IMR-90 (cell line): Measurements from ENCODE around the gene SENP6.

Experiments
- BHLHE40 ChIP-seq: fragments of 150-350 bp; IDR thresholded peaks from 2 replicates; pipeline ENCODE4 v1.6.1; 2016; ENCODE audit warnings: mild to moderate bottlenecking, low read depth, low read length
- CHD1 ChIP-seq: IDR thresholded peaks from 2 replicates; pipeline ENCODE4 v1.6.1; 2012; ENCODE audit warnings: low read depth, low read length, improper control_type of control experiment
- CTCF ChIP-seq: conservative IDR thresholded peaks from 2 replicates; pipeline ENCODE4 v1.5.1; 2012; ENCODE audit warnings: mild to moderate bottlenecking, low read depth, low read length, improper control_type of control experiment
- ELK1 ChIP-seq: fragments of 150-350 bp; IDR thresholded peaks from 2 replicates; pipeline ENCODE4 v1.6.1; 2016; ENCODE audit warnings: low read depth, mild to moderate bottlenecking, low read length, moderate library complexity, borderline replicate concordance
- MAFK ChIP-seq: IDR thresholded peaks from 2 replicates; pipeline ENCODE4 v1.6.1; 2012; ENCODE audit warnings: low read depth, low read length, improper control_type of control experiment
- MXI1 ChIP-seq: IDR thresholded peaks from 2 replicates; pipeline ENCODE4 v1.6.1; 2012; ENCODE audit warnings: low read depth, mild to moderate bottlenecking, low read length, moderate library complexity, borderline replicate concordance
- NFE2L2 ChIP-seq: fragments of 150-350 bp; IDR thresholded peaks from 2 replicates; pipeline ENCODE4 v1.6.1; 2016; ENCODE audit warnings: low read depth, mild to moderate bottlenecking, low read length
- POLR2A ChIP-seq: IDR thresholded peaks from 2 replicates; pipeline ENCODE4 v1.6.1; 2012; ENCODE audit warnings: mild to moderate bottlenecking, low read depth, low read length
- RAD21 ChIP-seq: IDR thresholded peaks from 2 replicates; pipeline ENCODE4 v1.6.1; 2012; ENCODE audit warnings: low read length, improper control_type of control experiment
- RCOR1 ChIP-seq: IDR thresholded peaks from 2 replicates; pipeline ENCODE4 v1.6.1; 2012; ENCODE audit warnings: mild to moderate bottlenecking, low read length, improper control_type of control experiment; ENCODE audit not compliant: insufficient replicate concordance
- RFX5 ChIP-seq: IDR thresholded peaks from 2 replicates; pipeline ENCODE4 v1.8.0; 2012; ENCODE audit warnings: low read depth, mild to moderate bottlenecking, low read length, moderate library complexity
- SMC3 ChIP-seq: fragments of 150-350 bp; IDR thresholded peaks from 2 replicates; pipeline ENCODE4 v1.6.1; 2016; ENCODE audit warnings: low read depth, mild to moderate bottlenecking, antibody characterized with exemption, low read length, moderate library complexity

- no peak for TF ChIP-seq BHLHE40
- no peak for TF ChIP-seq CTCF
- TF ChIP-seq ELK1 = no peak
- no peak for TF ChIP-seq SMC3
- no peak for TF ChIP-seq CHD1
- no peak for TF ChIP-seq MAFK
- no peak for TF ChIP-seq POLR2A
- TF ChIP-seq NFE2L2 = no peak
- no peak for TF ChIP-seq RCOR1
- no peak for TF ChIP-seq RFX5
- no peak for TF ChIP-seq MXI1
- TF ChIP-seq RAD21 = no peak
Measured at GRCh38 chr6:75611011-75611701, 9.5 kb downstream of the SENP6 start.
